ENCODE data around the gene FAM53B. TPM values are rescaled to one million over a fixed set of nuclear protein-coding genes. Genes with fewer than 3 reads are reported as not detected.

The FAM53B gene
- total RNA-seq, 1 donor from 2014 or later = 27.1 TPM

GRCh38 chr10:124742413-124743190 lies 1.6 kb downstream of the FAM53B start:
- DNase-seq (ENCODE audit: low spot score) = no peak

GRCh38 chr10:124741922-124742412 lies 2.2 kb downstream of the FAM53B start:
- DNase-seq (ENCODE audit: low spot score) = no peak

- peak; percentile 82 for DNase-seq (ENCODE audit: low spot score)
Observed at GRCh38 chr10:124741281-124741921, 2.8 kb downstream of the FAM53B start.

GRCh38 chr10:124740369-124741280 lies 3.6 kb downstream of the FAM53B start:
- DNase-seq (ENCODE audit: low spot score) = no peak

- no peak for DNase-seq (ENCODE audit: low spot score)
Observed at GRCh38 chr10:124739986-124740368, 4.2 kb downstream of the FAM53B start.

GRCh38 chr10:124739119-124739921 lies 4.9 kb downstream of the FAM53B start:
- DNase-seq (ENCODE audit: low spot score) = no peak

GRCh38 chr10:124738441-124738840 lies 5.7 kb downstream of the FAM53B start:
- no peak for DNase-seq (ENCODE audit: low spot score)

GRCh38 chr10:124737708-124738107 lies 6.5 kb downstream of the FAM53B start:
- DNase-seq (ENCODE audit: low spot score) = no peak

- no peak for DNase-seq (ENCODE audit: low spot score)
Observed at GRCh38 chr10:124737221-124737620, 7.0 kb downstream of the FAM53B start.

GRCh38 chr10:124736491-124737136 lies 7.6 kb downstream of the FAM53B start:
- peak; percentile 80 for DNase-seq (ENCODE audit: low spot score)

GRCh38 chr10:124735491-124736286 lies 8.5 kb downstream of the FAM53B start:
- no peak for DNase-seq (ENCODE audit: low spot score)

- DNase-seq (ENCODE audit: low spot score) = no peak
Observed at GRCh38 chr10:124734311-124735166, 9.6 kb downstream of the FAM53B start.

GRCh38 chr10:124733571-124734245 lies 10.5 kb downstream of the FAM53B start:
- DNase-seq (ENCODE audit: low spot score) = no peak

- no peak for DNase-seq (ENCODE audit: low spot score)
Observed at GRCh38 chr10:124732931-124733570, 11.1 kb downstream of the FAM53B start.

- DNase-seq (ENCODE audit: low spot score) = no peak
Observed at GRCh38 chr10:124731551-124731950, 12.6 kb downstream of the FAM53B start.

- DNase-seq (ENCODE audit: low spot score) = no peak
Observed at GRCh38 chr10:124730790-124731189, 13.4 kb downstream of the FAM53B start.

- DNase-seq (ENCODE audit: low spot score) = no peak
Observed at GRCh38 chr10:124728830-124729661, 15.1 kb downstream of the FAM53B start.
